Left cardiac atrium (tissue), 2 donors: ENCODE results near the gene WAS. TPM values are rescaled to one million over a fixed set of nuclear protein-coding genes. Genes with fewer than 3 reads are reported as not detected.

Experiments
- total RNA-seq, 2 donors: library from RNA; stranded (reverse); fragmentation: NEBNext Ultra II Directional; extraction: Animal tissue kit (Norgen Biotek cat#: 25700); gene quantifications; one replicate each; pipeline ENCODE4 v1.2.1, GENCODE V29; 2021
- donor health status: DM: no; HTN: yes; CAD: no; lungs with severe emphysema.
- donor health status: DM: yes; HTN: yes; CAD: no.

Gene WAS
- total RNA-seq, 2 donors from 2014 or later: 5.0 to 9.1 TPM

Other genes starting within 250 kb of the WAS start
- gene SLC38A5, start 213.5 kb upstream of the WAS start, total RNA-seq: 1 to 10 TPM; 1.2 to 5.0 TPM
- 10 to 100 TPM; 19.0 to 29.1 TPM for gene FTSJ1, start 207.6 kb upstream of the WAS start, total RNA-seq
- gene PORCN, start 174.8 kb upstream of the WAS start, total RNA-seq: 10 to 100 TPM; 11.1 to 19.1 TPM
- gene EBP, start 162.0 kb upstream of the WAS start, total RNA-seq: 10 to 100 TPM; 68.8 to 85.2 TPM
- gene TBC1D25, start 144.1 kb upstream of the WAS start, total RNA-seq: 10 to 100 TPM; 12.4 to 18.1 TPM
- gene RBM3, start 109.3 kb upstream of the WAS start, total RNA-seq: 100 to 1,000 TPM; 129 to 242 TPM
- gene WDR13, start 86.3 kb upstream of the WAS start, total RNA-seq: 100 to 1,000 TPM; 142 to 178 TPM
- gene SUV39H1, start 12.9 kb downstream of the WAS start, total RNA-seq: 1 to 10 TPM; 3.6 to 3.8 TPM
- not detected for gene GLOD5, start 77.9 kb downstream of the WAS start, total RNA-seq
- gene GATA1, start 102.8 kb downstream of the WAS start, total RNA-seq: not detected
- gene HDAC6, start 118.3 kb downstream of the WAS start, total RNA-seq: 10 to 100 TPM; 43.1 to 44.6 TPM
- gene ERAS, start 142.7 kb downstream of the WAS start, total RNA-seq: not detected
- 1 to 10 TPM; 3.9 to 9.8 TPM for gene PCSK1N, start 151.8 kb downstream of the WAS start, total RNA-seq
- 10 to 100 TPM; 52.4 to 60.3 TPM for gene TIMM17B, start 214.0 kb downstream of the WAS start, total RNA-seq
- gene PQBP1, start 214.1 kb downstream of the WAS start, total RNA-seq: 10 to 100 TPM; 49.5 to 63.7 TPM
- gene SLC35A2, start 227.8 kb downstream of the WAS start, total RNA-seq: 10 to 100 TPM; 13.8 to 17.4 TPM
- 1 to 10 TPM; 4.0 to 5.5 TPM for gene PIM2, start 235.2 kb downstream of the WAS start, total RNA-seq